Panc1 (cell line): ENCODE results near the gene EIF4E2. TPM values are rescaled to one million over a fixed set of nuclear protein-coding genes. Genes with fewer than 3 reads are reported as not detected.

Source experiments
- ATAC-seq: fragments of 200-7000 bp; cut with Tn5 transposase; 2 replicates; pipeline ENCODE4 v1.9.1; 2020; ENCODE audit warnings: mild to moderate bottlenecking, moderate library complexity
- BruUV-seq: library from RNA; stranded (reverse); fragments of 400-500 nt; replicated peaks from 2 replicates; lab custom pipeline; 2021; lab: Mats Ljungman, UMichigan
- CTCF ChIA-PET: fragments of 300-600 bp; sonication (Branson Sonifier 250); formaldehyde crosslinking; loops from one replicate; lab custom pipeline; 2022; ENCODE audit warnings: antibody characterized with exemption; lab: Charles Lee
- POLR2A ChIA-PET: fragments of 300-600 bp; sonication (Branson Sonifier 250); formaldehyde crosslinking; loops from one replicate; lab custom pipeline; 2022; ENCODE audit warnings: antibody characterized with exemption; lab: Charles Lee
- DNase-seq: peaks from one replicate; pipeline ENCODE4 v3.0.0-alpha.2; 2010; ENCODE audit warnings: low read depth, low spot score
- H3K27ac ChIP-seq: 2 replicates; pipeline ENCODE4 v1.5.1; 2011; ENCODE audit warnings: mild to moderate bottlenecking, low read length, inconsistent platforms
- H3K27me3 ChIP-seq: fragments of 200-500 bp; sonication (Bioruptor generic); 2 replicates; pipeline ENCODE4 v1.6.0; 2014; ENCODE audit warnings: low read length, inconsistent platforms; ENCODE audit not compliant: control insufficient read depth, insufficient read depth
- H3K36me3 ChIP-seq: fragments of 200-500 bp; sonication (Bioruptor generic); 2 replicates; pipeline ENCODE4 v1.5.1; 2014; ENCODE audit warnings: inconsistent platforms, mild to moderate bottlenecking, low read length, moderate library complexity; ENCODE audit not compliant: control insufficient read depth, insufficient read depth
- H3K4me1 ChIP-seq: 2 replicates; pipeline ENCODE4 v1.5.1; 2011; ENCODE audit warnings: inconsistent platforms, mild to moderate bottlenecking, low read length, moderate library complexity; ENCODE audit not compliant: control insufficient read depth, insufficient read depth
- H3K4me3 ChIP-seq, 2 experiments: 2 replicates each; pipeline ENCODE4 v1.5.1; 2011 to 2012; ENCODE audit warnings: low read depth in 2 of 2, low read length in 2 of 2, mild to moderate bottlenecking in 2 of 2, inconsistent platforms in 1 of 2, moderate library complexity in 1 of 2
- H3K9me3 ChIP-seq: fragments of 200-500 bp; sonication (Bioruptor generic); 2 replicates; pipeline ENCODE4 v1.5.1; 2014; ENCODE audit warnings: low read depth, mild to moderate bottlenecking, inconsistent platforms, low read length, moderate library complexity; ENCODE audit not compliant: control insufficient read depth, insufficient read depth
- POLR2AphosphoS5 ChIP-seq: IDR thresholded peaks from 2 replicates; pipeline ENCODE4 v1.6.1; 2012; ENCODE audit warnings: mild to moderate bottlenecking, low read depth, low read length, moderate library complexity
- REST ChIP-seq, 2 experiments: IDR thresholded peaks; 2 replicates each; pipeline ENCODE4 v1.6.1; 2011 to 2012; ENCODE audit warnings: low read depth in 2 of 2, control low read depth in 1 of 2, low read length in 1 of 2, mild to moderate bottlenecking in 1 of 2, moderate library complexity in 1 of 2; ENCODE audit not compliant: insufficient read depth in 1 of 2
- SIN3A ChIP-seq: IDR thresholded peaks from 2 replicates; pipeline ENCODE4 v1.6.1; 2012; ENCODE audit warnings: low read depth, mild to moderate bottlenecking, low read length, moderate library complexity, borderline replicate concordance; ENCODE audit not compliant: insufficient read depth
- TCF7L2 ChIP-seq: IDR thresholded peaks from 2 replicates; pipeline ENCODE4 v1.6.1; 2011; ENCODE audit warnings: mild to moderate bottlenecking, low read depth, low read length, inconsistent platforms
- in situ Hi-C: cut with HindIII; loops from 2 replicates; pipeline ENCODE4 v1.10.0; 2016; ENCODE audit warnings: low sequenced_read_pairs, low pct_unique_long_range_greater_than_20kb
- intact Hi-C: fragments of 100-400 bp; cut with micrococcal nuclease; formaldehyde crosslinking; loops from one replicate; pipeline ENCODE4 v1.10.0; 2022; ENCODE audit not compliant: unreplicated experiment
- total RNA-seq: library from RNA; stranded (reverse); gene quantifications from one replicate; pipeline ENCODE4 v1.2.1, GENCODE V29; 2021; ENCODE audit not compliant: unreplicated experiment
- TF ChIP-seq, protein P1 (sequence below): fragments of 450-650 bp; IDR thresholded peaks from 2 replicates; pipeline ENCODE4 v1.5.1; 2017; ENCODE audit warnings: mild to moderate bottlenecking

EIF4E2 gene
- total RNA-seq, 1 experiment from 2014 or later = 84.0 TPM

DNA sequence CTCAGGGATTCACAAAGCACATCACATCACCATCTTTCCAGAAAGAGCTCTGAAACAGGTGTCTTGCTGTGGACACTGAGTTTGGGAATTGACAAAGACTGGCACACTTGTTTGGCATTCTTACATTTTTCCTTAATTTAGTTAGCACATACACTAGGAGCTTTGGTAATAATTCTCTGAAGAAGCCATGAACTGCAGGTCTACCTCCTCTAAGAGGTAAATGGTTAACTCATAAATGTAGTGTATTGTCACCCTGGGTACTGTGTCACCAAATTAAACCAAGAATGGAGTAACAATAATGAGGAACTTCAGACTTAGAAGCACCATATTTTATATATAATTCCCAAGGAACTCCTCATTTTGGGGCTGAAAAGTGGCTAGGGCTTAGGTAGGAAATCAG is 22.6 kb downstream of the EIF4E2 start:
- Histone ChIP-seq H3K36me3 (peaks cover 13% of the 10 kb centered on the region), H3K27ac (no peak overlapping the region), H3K9me3 (no peaks in the 10 kb centered on the region), H3K27me3 (no peaks in the 10 kb centered on the region), H3K4me1 (no peaks in the 10 kb centered on the region), H3K4me3 (no peak overlapping the region)
- DNase-seq (no peak), ATAC-seq (no peak)
- POLR2A ChIA-PET = no interaction called here
- TF ChIP-seq, protein P1, sequence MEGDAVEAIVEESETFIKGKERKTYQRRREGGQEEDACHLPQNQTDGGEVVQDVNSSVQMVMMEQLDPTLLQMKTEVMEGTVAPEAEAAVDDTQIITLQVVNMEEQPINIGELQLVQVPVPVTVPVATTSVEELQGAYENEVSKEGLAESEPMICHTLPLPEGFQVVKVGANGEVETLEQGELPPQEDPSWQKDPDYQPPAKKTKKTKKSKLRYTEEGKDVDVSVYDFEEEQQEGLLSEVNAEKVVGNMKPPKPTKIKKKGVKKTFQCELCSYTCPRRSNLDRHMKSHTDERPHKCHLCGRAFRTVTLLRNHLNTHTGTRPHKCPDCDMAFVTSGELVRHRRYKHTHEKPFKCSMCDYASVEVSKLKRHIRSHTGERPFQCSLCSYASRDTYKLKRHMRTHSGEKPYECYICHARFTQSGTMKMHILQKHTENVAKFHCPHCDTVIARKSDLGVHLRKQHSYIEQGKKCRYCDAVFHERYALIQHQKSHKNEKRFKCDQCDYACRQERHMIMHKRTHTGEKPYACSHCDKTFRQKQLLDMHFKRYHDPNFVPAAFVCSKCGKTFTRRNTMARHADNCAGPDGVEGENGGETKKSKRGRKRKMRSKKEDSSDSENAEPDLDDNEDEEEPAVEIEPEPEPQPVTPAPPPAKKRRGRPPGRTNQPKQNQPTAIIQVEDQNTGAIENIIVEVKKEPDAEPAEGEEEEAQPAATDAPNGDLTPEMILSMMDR = no peak
- TF ChIP-seq TCF7L2 = no peak
- TF ChIP-seq SIN3A = no peak
- TF ChIP-seq REST (IDR thresholded peaks at IDR 0.05; ENCODE audit: insufficient read depth in 1 of 2, low read depth in 2 of 2, low read length in 1 of 2) = no peak
- TF ChIP-seq POLR2AphosphoS5 = no peak
- intact Hi-C loops (no loop called here), in situ Hi-C loops (no loop called here)
- CTCF ChIA-PET = no interaction called here
- BruUV-seq = no TSS peak

GRCh38 chr2:232573771-232574435 is 23.4 kb downstream of the EIF4E2 start:
- DNase-seq (no peak), ATAC-seq (no peak)
- Histone ChIP-seq H3K4me1 (no peaks in the 10 kb centered on the region), H3K27ac (no peak overlapping the region), H3K27me3 (no peaks in the 10 kb centered on the region), H3K4me3 (no peak overlapping the region), H3K9me3 (no peaks in the 10 kb centered on the region), H3K36me3 (peaks cover 6% of the 10 kb centered on the region)
- in situ Hi-C loops (no loop called here), intact Hi-C loops (no loop called here)
- ChIA-PET CTCF (no interaction called here), POLR2A (no interaction called here)
- BruUV-seq = no TSS peak
- TF ChIP-seq SIN3A (no peak), REST (IDR thresholded peaks at IDR 0.05; ENCODE audit: insufficient read depth in 1 of 2, low read depth in 2 of 2, low read length in 1 of 2) (no peak)
- TF ChIP-seq, protein P1 = no peak
